Aorta (tissue), 5 donors: ENCODE data around the gene TNFSF15. TPM values are rescaled to one million over a fixed set of nuclear protein-coding genes. Genes with fewer than 3 reads are reported as not detected.

ENCODE experiments used
- ATAC-seq: fragments of 200-7000 bp; cut with Tn5 transposase; one replicate; pipeline ENCODE4 v1.9.1; 2022; ENCODE audit warnings: moderate library complexity; ENCODE audit not compliant: low FRiP score
- DNase-seq, 2 donors: peaks; one replicate each; pipeline ENCODE4 v3.0.0-alpha.2; 2020
- H3K27ac ChIP-seq, 2 donors: one replicate each; pipeline ENCODE4 v1.5.1; 2013; ENCODE audit warnings: low read length in 2 of 2, mild to moderate bottlenecking in 2 of 2, moderate library complexity in 2 of 2, control low read depth in 1 of 2, inconsistent platforms in 1 of 2, low read depth in 1 of 2
- H3K27me3 ChIP-seq, 2 donors: one replicate each; pipeline ENCODE4 v1.6.1; 2013; ENCODE audit warnings: control low read depth in 1 of 2, low read length in 1 of 2, mild to moderate bottlenecking in 1 of 2, moderate library complexity in 1 of 2; ENCODE audit not compliant: insufficient read depth in 2 of 2, control insufficient read depth in 1 of 2
- H3K36me3 ChIP-seq, 2 donors: one replicate each; pipeline ENCODE4 v1.6.1; 2013; ENCODE audit warnings: control low read depth in 1 of 2, low read length in 1 of 2, mild to moderate bottlenecking in 1 of 2; ENCODE audit not compliant: insufficient read depth in 2 of 2, control insufficient read depth in 1 of 2
- H3K4me1 ChIP-seq, 2 donors: one replicate each; pipeline ENCODE4 v1.6.1; 2013; ENCODE audit warnings: low read length in 2 of 2, control low read depth in 1 of 2, mild to moderate bottlenecking in 1 of 2, moderate library complexity in 1 of 2; ENCODE audit not compliant: insufficient read depth in 2 of 2, control insufficient read depth in 1 of 2
- H3K4me3 ChIP-seq, 2 donors: one replicate each; pipeline ENCODE4 v1.5.1; 2013; ENCODE audit warnings: low read length in 2 of 2, control low read depth in 1 of 2, mild to moderate bottlenecking in 1 of 2
- H3K9me3 ChIP-seq: one replicate; pipeline ENCODE4 v1.6.1; 2013; ENCODE audit warnings: mild to moderate bottlenecking, low read length; ENCODE audit not compliant: control insufficient read depth
- WGBS, 2 donors: extraction: QIAGEN DNeasy Blood & Tissue Kit; methylation state at CpG; one replicate each; pipeline ENCODE4 v1.1.7; 2013; 5-methylcytosine and 5-hydroxymethylcytosine counted together
- intact Hi-C, 2 donors: fragments of 100-400 bp; cut with DNase I; formaldehyde crosslinking; loops; one replicate each; pipeline versions ENCODE4 v1.14.2 to v1.15.0; 2022
- polyA plus RNA-seq, 2 donors: library from polyadenylated mRNA; stranded (reverse); fragments of 200-250 nt; gene quantifications; one replicate each; pipeline ENCODE4 v1.2.3, GENCODE V29; 2013
- total RNA-seq, 2 donors: library from RNA; stranded (reverse); fragmentation: NEBNext Ultra II Directional; extraction: Animal tissue kit (Norgen Biotek cat#: 25700); gene quantifications; one replicate each; pipeline ENCODE4 v1.2.1, GENCODE V29; 2021
- donor health status: healthy with polysubstance abuse.
- donor health status: Bipolar disorder and iron deficiency.
- donor health status: DM: no; HTN: no; CAD: no.
- donor health status: DM: no; HTN: no; CAD: no.
- donor health status: DM: yes; HTN: yes; CAD: no.

Gene TNFSF15
- total and polyA plus RNA-seq, 4 donors = 0.03 to 0.81 (median 0.33) TPM

- H3K4me1 ChIP-seq = no peaks in the 10 kb centered on the region
- DNase-seq (no peak), ATAC-seq (no peak)
- WGBS, 2 donors = 52 to 75% methylated on average over 5 of the region's 5 CpGs
- H3K9me3 ChIP-seq = no peaks in the 10 kb centered on the region
- no peak overlapping the region for H3K27ac ChIP-seq
- H3K36me3 ChIP-seq = no peaks in the 10 kb centered on the region
- no peaks in the 10 kb centered on the region for H3K27me3 ChIP-seq
- intact Hi-C loops = no loop called here
- no peak overlapping the region for H3K4me3 ChIP-seq
These were observed 6.4 kb downstream of the TNFSF15 start for GRCh38 chr9:114799441-114799840.

- intact Hi-C loops = no loop called here
- Histone ChIP-seq H3K9me3 (no peaks in the 10 kb centered on the region), H3K4me3 (no peak overlapping the region), H3K27me3 (no peaks in the 10 kb centered on the region), H3K27ac (no peak overlapping the region), H3K36me3 (no peaks in the 10 kb centered on the region), H3K4me1 (no peaks in the 10 kb centered on the region)
- ATAC-seq (no peak), DNase-seq (no peak)
- 64 to 75% methylated on average over 2 of the region's 2 CpGs for WGBS, 2 donors
These were observed 6.9 kb downstream of the TNFSF15 start for GRCh38 chr9:114798780-114799427.

DNA sequence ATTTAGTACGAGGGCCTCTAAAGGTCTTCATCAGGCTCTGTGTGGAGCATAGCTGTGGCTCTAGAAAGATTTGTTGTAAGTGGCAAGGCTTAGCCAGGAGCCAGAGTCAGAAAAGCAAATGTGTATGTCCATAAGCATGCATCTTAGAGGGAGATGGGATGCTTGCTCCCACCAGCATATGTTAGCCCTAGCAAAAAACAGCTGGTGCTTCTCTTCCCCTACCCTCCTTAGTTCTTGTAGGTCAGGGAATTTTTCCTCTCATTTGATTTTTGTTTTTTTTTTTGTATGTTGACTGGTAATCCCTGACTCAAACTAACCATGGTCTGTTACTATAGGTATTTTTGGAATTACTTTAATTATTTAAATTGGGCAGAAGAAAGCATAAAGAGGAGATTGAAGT is 7.7 kb downstream of the TNFSF15 start:
- H3K4me1 ChIP-seq = no peaks in the 10 kb centered on the region
- H3K27ac ChIP-seq = no peak overlapping the region
- DNase-seq (no peak), ATAC-seq (no peak)
- intact Hi-C loops = no loop called here
- H3K4me3 ChIP-seq = no peak overlapping the region
- H3K9me3 ChIP-seq = no peaks in the 10 kb centered on the region
- no peaks in the 10 kb centered on the region for H3K27me3 ChIP-seq
- WGBS, 2 donors = 81 to 84% methylated on average over 1 of the region's 1 CpG
- H3K36me3 ChIP-seq = no peaks in the 10 kb centered on the region

GRCh38 chr9:114792396-114792795 is 13.4 kb downstream of the TNFSF15 start:
- no peak for DNase-seq
- no peaks in the 10 kb centered on the region for H3K9me3 ChIP-seq
- H3K4me1 ChIP-seq = no peaks in the 10 kb centered on the region
- intact Hi-C loops = no loop called here
- no peak overlapping the region for H3K4me3 ChIP-seq
- no peaks in the 10 kb centered on the region for H3K36me3 ChIP-seq
- no peak for ATAC-seq
- WGBS, 2 donors = 90 to 91% methylated on average over 4 of the region's 4 CpGs
- H3K27me3 ChIP-seq = no peaks in the 10 kb centered on the region
- no peak overlapping the region for H3K27ac ChIP-seq

GRCh38 chr9:114791736-114792135 is 14.1 kb downstream of the TNFSF15 start:
- ATAC-seq = no peak
- Histone ChIP-seq H3K27ac (no peak overlapping the region), H3K4me3 (no peak overlapping the region)

DNA sequence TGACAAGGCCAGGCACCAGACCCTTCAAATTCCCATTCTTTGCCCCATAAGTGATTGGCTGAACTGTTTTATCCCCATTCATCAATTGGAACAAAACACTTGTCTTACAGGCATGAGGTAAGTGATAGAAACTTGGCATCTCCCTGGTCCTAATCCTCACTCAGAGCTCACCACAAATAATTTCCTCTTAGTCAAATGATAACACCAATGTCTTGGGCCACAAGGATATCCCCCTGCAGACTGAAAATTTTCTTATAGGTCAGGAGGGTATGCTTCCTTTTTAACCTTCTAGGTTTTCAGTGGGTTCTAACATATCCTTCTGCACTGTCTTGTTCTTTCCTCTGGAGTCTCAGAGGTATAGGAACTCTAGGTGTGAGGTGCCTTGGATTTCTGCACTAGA is 14.5 kb downstream of the TNFSF15 start:
- Histone ChIP-seq H3K4me3 (no peak overlapping the region), H3K27ac (no peak overlapping the region), H3K9me3 (no peaks in the 10 kb centered on the region), H3K4me1 (no peaks in the 10 kb centered on the region), H3K27me3 (no peaks in the 10 kb centered on the region), H3K36me3 (no peaks in the 10 kb centered on the region)
- intact Hi-C loops = no loop called here
- no peak for DNase-seq
- ATAC-seq = no peak

More at GRCh38 chr9:114791736-114792135, 14.1 kb downstream of the TNFSF15 start:
- intact Hi-C loops = no loop called here
- H3K36me3 ChIP-seq = no peaks in the 10 kb centered on the region
- no peaks in the 10 kb centered on the region for H3K4me1 ChIP-seq
- no peaks in the 10 kb centered on the region for H3K27me3 ChIP-seq
- 90% methylated on average over 2 of the region's 2 CpGs for WGBS, 2 donors
- no peaks in the 10 kb centered on the region for H3K9me3 ChIP-seq
- DNase-seq = no peak

- H3K4me1 ChIP-seq = no peaks in the 10 kb centered on the region
- H3K36me3 ChIP-seq = no peaks in the 10 kb centered on the region
- DNase-seq (no peak), ATAC-seq (no peak)
- H3K27ac ChIP-seq = no peak overlapping the region
- WGBS, 2 donors = 78 to 79% methylated on average over 6 of the region's 6 CpGs
- intact Hi-C loops = no loop called here
- H3K9me3 ChIP-seq = no peaks in the 10 kb centered on the region
- H3K27me3 ChIP-seq = no peaks in the 10 kb centered on the region
- H3K4me3 ChIP-seq = no peak overlapping the region
These were observed 15.3 kb downstream of the TNFSF15 start for GRCh38 chr9:114790521-114790920.

- intact Hi-C loops = no loop called here
- no peaks in the 10 kb centered on the region for H3K27me3 ChIP-seq
- WGBS, 2 donors = 86 to 93% methylated on average over 3 of the region's 3 CpGs
- no peaks in the 10 kb centered on the region for H3K4me1 ChIP-seq
- H3K4me3 ChIP-seq = no peak overlapping the region
- no peak overlapping the region for H3K27ac ChIP-seq
- no peak for DNase-seq
- no peaks in the 10 kb centered on the region for H3K9me3 ChIP-seq
- no peaks in the 10 kb centered on the region for H3K36me3 ChIP-seq
- ATAC-seq = no peak
These were observed 16.8 kb downstream of the TNFSF15 start for GRCh38 chr9:114789006-114789405.

DNA sequence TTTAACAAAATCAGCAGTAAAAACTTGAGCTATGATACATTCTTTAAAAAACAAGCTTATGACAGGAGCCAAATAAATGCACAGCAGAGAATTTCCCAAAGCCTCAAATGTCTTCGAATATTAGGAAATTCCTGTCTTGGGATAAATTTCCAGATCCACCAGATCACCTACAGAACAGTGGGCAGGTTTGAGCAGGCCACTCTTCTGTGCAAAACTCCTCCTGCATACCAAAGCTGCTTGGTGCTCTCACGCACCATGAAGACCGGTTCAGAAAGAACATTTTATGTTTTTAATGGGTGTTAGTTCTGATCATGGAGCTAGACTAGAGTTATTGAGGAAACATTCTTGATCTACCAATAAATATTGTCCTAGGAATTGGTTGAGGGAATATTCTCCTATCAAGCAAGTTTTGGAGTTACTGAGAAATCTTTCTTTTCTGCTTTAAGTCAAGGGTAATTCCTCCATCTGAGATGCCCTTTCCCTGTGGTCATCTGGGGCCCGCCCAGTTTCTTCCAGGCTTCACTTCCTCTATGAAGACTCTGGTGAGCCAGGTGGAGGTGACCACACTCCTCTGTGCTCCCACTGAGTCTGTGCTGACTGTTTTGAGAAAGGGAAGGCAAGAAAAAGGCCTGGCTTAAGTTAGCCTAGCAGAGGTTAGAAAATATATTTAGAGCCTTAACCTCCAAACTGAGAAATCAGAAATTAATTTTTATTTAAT is 17.9 kb downstream of the TNFSF15 start:
- Histone ChIP-seq H3K4me3 (no peak overlapping the region), H3K27ac (no peak overlapping the region), H3K4me1 (no peaks in the 10 kb centered on the region), H3K27me3 (no peaks in the 10 kb centered on the region), H3K36me3 (no peaks in the 10 kb centered on the region), H3K9me3 (no peaks in the 10 kb centered on the region)
- intact Hi-C loops = no loop called here
- no peak for DNase-seq
- WGBS, 2 donors = 72 to 80% methylated on average over 4 of the region's 4 CpGs
- ATAC-seq = no peak
